Measurements from ENCODE around the gene C16orf87.

GRCh38 chr16:46830417-46830901, 521 bp downstream of the C16orf87 start:
- no peak for TF ChIP-seq CTCF (IDR thresholded peaks at IDR 0.05; ENCODE audit: insufficient read depth, low read depth, low read length)
- no peak for TF ChIP-seq EZH2 (IDR thresholded peaks at IDR 0.05; ENCODE audit: insufficient read depth, low read length)

All from astrocyte (in vitro differentiated cells and primary cell).